GM21723 (cell line): ENCODE measurements around the gene CDKN1C.
A peak's percentile ranks its signal among the peaks of the same experiment; 100 is the strongest.
"Not testable (repeated sequence)": the region's sequence is repeated elsewhere in the genome, so short reads cannot be mapped to it uniquely, and the experiment has no call there.

Source experiments
- ATAC-seq: cut with Tn5 transposase; IDR thresholded peaks from one replicate; pipeline ENCODE4 v1.9.1; 2021; ENCODE audit warnings: mild to moderate bottlenecking, moderate library complexity; ENCODE audit not compliant: unreplicated experiment

The CDKN1C gene

DNA sequence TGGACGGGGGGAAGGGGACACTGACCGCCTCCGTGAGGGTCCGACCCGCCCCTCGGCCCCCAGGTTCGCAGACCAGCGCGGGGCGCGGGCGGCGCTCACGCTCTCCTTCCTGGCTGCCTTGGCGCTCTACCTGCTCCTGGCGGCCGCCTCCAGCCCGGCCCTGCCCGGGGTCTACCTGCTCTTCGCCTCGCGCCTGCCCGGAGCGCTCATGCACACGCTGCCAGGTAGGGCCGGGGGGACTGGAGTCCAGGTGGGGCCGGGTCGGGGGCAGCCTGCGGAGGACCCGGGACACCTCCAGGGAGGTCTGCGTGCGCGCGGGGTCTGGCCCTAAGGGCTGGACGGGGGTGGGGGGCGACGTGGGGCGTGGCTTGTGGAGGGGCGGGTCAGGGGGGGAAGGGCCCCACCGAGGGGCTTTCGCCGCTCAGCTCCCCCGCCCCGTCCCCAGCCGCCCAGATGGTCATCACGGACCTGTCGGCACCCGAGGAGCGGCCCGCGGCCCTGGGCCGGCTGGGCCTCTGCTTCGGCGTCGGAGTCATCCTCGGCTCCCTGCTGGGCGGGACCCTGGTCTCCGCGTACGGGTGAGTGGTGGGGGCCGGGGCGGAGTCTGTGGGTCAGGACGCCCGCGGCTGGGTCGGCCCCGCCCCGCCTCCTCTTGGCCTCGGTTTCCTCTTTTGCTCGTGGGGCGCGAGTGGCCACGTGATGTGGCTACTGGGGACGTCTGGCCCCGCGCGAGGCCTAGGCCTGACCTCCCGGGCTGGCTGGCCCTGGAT is 23.7 kb upstream of the CDKN1C start:
- ATAC-seq: no peak

DNA sequence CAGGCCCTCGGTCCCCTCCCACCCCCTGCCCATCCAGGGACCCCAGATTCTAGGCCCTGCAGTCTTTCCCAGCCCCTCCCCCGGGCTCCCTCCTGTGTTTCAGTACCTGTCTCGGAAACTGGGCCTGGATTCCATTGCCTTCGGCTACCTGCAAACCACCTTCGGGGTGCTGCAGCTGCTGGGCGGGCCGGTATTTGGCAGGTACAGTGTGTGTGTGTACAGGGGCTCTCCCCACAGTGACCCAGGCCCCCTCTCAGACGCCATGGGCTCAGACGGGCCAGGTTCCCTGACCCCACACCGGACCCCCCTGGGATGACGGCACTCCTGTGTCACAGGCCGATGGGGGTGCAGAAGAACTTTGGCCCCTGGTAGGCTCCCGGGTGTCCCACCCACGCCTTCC is 22.6 kb upstream of the CDKN1C start:
- no peak for ATAC-seq

- ATAC-seq: not testable (repeated sequence)
Observed at GRCh38 chr11:2905299-2905698, 19.7 kb upstream of the CDKN1C start.

DNA sequence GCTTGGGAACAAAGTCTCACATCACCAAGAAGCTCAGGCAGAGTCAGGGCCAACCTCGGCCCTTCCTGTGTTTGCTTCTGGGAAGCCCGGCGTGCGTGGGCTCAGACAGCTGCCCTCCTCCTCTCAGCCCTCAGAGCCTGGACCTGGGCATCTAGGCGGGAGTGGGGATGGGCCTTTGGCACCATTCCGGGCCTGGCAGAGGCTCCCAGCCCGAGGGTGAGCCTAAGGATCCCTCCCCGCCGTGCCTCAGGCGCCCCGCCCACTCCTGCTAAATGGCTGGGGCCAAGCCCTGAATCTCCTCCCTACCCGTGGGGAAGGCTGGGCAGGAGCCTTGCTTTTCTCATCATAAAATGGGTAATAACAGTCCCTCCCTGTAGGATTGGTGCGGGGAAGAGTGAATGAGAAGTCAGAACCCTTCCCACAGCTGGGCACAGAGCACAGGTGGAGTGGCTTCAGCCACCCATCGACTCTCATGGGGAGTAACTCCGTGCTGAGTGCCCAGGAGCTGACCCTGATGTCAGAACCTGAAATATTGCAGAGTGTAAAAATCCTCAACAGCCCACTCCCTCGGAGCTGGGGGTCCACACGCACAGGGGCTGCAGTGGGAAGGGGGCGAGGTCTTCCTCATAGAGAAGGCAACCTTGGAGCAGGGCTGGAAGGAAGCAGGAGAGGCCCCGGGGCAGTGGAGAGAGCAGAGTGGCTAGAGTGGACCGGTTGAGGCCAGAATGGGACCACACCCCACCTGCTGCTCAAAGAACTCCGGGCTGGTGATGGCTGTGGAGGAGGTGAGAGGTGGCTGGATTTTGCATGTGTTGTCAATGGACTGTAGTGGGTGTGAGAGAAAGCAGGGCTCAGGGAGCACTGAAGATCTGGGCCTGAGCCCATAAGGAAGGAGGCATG is 18.8 kb upstream of the CDKN1C start:
- no peak for ATAC-seq

DNA sequence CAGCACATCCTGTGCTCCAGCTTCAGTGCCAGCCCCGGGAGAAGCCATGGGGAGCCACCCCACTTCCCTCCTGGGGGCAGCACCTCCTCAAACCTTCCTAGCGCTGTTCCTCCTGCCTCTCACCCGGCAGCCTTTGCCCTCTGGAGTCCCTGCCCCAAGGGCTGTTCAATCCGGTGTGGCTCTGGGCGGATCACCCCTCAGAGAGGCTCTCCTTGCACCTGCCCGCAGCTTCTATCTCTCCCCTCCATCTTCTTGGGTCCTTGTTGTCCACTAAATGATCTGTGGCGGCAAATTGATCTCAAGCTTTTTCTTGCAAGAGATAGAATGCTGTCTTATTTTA is 18.1 kb upstream of the CDKN1C start:
- no peak for ATAC-seq

GRCh38 chr11:2902784-2903671 is 17.5 kb upstream of the CDKN1C start:
- no peak for ATAC-seq

DNA sequence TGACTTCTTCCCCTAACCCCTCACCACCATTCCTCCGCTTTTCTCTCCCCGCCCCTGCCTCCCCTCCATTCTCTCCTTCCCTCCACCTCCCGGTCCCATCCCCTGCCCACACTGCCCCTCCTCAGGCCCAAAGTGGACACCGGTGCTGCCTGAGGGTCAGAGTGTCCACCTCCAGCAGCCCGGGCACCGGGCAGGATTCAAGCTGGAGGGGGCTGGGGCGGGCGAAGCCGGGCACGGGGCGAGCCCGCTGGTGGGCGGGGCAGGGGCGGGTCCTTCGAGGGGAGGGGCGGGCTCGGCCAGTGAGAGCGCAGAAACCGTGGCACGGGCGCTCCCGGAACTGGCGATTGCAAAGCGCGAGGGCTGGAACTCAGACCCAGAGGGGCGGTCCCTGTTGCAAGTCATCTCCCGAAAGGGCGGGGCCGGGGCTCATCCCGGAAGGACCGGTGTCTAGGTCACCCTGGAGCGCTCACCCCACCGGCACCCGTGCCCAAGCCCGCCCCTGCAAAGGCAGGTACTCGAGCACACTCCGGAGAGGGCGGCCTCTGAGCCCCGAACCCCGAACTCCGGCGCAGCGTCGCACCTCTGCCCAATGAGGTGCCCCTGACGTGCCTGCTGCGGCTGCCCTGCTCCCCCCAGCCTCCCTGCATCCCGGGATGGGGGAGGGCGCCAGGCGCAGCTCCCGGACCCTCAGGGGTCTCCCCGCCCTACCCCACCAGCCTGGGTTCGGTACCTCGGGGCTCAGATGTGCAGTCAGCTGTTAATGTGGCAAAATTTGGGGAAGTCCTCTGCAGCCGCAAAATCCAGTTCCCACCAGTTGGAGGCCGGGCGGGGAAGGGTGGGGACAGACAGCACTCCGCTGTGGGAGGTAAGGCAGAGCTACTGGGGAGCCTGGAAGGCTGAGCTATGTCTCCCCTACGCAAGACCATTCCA is 16.5 kb upstream of the CDKN1C start:
- peak; percentile 98 for ATAC-seq

- ATAC-seq: no peak
Observed at GRCh38 chr11:2901196-2901796, 15.7 kb upstream of the CDKN1C start.

DNA sequence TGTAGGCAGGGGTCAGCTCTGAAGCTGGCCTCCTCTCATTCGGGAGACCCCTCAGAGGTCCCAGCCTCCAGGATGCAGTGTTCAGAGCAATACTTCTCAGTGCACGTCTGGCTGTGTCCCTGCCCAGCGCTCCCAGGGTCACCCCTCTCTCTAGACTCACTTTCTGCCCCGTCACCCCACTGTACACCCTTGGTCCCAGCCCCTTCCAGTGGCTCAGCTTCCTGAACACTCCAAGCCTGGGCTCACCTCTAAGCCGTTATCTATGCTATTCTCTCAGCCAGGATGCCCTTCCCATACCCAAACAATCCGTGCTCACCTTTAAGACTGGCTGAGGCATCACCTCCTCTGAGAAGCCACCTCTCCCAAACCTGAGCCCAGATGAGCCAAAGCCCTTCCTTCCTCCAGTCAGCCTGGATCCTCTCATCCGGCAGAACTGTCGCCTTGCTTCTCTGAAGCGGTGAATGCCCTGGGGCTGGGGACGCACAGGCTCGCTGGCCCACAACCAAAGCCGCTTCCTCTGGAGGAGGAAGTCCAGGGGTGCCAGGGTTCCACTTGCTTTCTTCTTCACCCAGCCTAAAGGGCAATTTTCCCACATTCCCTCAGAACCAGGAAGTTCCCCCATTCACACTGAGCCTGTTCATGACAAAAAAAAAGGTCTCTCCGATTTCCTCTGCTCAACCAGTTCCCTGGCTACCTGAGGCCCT is 13.7 kb upstream of the CDKN1C start:
- no peak for ATAC-seq

DNA sequence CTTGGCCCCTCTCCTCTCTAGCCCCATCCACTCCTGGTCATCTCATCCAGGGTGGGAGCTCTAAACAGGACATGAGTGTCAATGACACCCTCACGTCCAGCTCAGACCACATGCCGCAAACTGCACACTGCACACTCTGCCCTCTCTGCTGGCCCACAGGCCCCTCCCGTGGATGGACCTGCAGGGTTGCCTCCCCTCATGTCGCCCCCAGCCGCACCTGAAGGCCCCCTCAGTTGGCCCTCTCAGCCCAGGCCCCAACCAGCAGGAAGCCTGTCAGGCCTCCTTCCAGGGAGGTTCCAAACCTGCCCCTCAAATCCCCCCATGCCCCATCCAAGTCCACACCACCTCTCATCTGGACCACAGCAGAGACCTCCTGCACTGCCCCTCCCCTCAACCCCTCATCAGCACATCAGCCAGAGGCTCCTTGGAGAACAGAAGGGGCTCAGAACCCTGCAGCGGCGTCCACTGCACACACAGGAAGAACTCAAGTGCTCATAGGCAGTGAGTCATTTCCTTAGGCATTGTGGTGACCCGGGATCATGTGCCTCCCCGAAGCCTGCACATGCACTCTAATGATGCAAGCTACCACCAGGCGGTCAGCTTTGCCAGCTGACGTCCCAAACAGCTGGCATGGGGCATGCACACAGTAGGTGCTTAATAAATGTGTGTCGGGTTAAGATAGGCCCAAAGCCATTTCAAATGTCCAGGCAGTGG is 12.9 kb upstream of the CDKN1C start:
- ATAC-seq: no peak

DNA sequence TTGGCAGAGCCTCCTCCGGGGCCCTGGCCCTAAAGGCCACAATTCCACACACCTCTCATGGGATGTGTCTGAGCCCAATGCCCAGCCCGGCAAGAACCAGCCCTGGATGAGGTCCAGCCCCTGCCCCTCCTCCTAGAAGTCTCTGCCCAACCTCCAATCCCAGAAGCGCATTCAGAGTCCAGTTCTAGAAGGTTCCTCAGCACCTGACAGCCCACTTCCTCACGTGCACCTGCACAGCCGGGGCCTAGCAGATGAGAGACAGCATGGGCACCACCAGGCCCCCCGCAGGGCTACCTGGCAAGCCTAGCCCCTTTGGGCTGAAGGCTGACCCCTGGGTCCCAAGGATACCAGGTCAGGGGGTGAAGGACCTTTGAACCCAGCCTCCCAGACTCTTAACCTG is 11.5 kb upstream of the CDKN1C start:
- ATAC-seq: no peak

- no peak for ATAC-seq
Observed at GRCh38 chr11:2896047-2896446, 10.5 kb upstream of the CDKN1C start.

DNA sequence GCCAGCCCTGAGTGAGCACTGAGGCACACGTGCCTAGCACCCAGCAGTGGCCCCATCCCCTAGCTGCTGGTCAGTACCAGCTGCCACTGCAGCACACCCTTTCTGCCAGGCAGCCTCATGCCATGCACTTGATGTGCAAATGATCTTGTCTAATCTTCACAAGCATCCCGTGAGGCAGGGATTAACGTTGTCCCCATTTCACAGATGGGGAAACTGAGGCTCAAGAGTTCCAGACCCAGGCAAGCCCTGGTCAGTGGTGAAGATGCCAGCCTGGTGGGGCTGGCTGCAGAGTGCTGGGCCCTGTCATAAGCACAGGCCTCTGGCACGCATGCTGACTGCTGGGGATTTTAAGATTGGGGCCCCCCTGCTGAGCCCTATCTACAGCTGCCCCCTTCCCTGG is 8.4 kb upstream of the CDKN1C start:
- ATAC-seq: no peak

- ATAC-seq: no peak
Observed at GRCh38 chr11:2892967-2893528, 7.5 kb upstream of the CDKN1C start.

- ATAC-seq: no peak
Observed at GRCh38 chr11:2892215-2892966, 6.8 kb upstream of the CDKN1C start.

- no peak for ATAC-seq
Observed at GRCh38 chr11:2891326-2892214, 6.0 kb upstream of the CDKN1C start.
